DND-41 (cell line): ENCODE results near the gene CCDC69.

Source experiments
- EZH2 ChIP-seq: IDR thresholded peaks from 3 replicates; pipeline ENCODE4 v1.6.1; 2012; ENCODE audit warnings: borderline replicate concordance, low read depth, mild to moderate bottlenecking, moderate library complexity, low read length, inconsistent platforms; ENCODE audit not compliant: severe bottlenecking
- TF ChIP-seq, protein P1 (sequence below): IDR thresholded peaks from 2 replicates; pipeline ENCODE4 v1.5.1; 2012; ENCODE audit warnings: borderline replicate concordance, low read length, moderate library complexity, mild to moderate bottlenecking; ENCODE audit not compliant: poor library complexity, severe bottlenecking; ENCODE audit errors: extremely low read depth

DNA sequence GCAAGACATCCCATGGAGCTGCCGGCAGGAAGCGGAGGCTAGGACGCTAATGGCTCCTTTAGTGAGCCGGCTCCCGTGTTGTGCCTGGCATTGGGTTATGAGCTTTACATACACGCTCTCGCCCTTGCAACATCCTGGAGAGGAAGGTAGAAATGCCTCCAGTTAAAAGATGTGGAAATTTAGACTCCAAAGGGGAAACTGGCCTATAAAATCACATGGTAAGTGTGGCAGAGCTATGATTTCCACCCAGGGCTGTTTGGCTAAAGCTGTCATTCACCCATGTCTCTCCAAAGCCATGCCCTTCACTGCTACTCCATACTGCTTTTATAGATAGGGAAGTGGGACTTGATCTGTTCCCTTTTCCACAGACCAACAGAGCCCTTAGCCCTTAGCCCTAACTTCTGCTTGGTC lies 34.3 kb upstream of the CCDC69 start:
- TF ChIP-seq, protein P1, sequence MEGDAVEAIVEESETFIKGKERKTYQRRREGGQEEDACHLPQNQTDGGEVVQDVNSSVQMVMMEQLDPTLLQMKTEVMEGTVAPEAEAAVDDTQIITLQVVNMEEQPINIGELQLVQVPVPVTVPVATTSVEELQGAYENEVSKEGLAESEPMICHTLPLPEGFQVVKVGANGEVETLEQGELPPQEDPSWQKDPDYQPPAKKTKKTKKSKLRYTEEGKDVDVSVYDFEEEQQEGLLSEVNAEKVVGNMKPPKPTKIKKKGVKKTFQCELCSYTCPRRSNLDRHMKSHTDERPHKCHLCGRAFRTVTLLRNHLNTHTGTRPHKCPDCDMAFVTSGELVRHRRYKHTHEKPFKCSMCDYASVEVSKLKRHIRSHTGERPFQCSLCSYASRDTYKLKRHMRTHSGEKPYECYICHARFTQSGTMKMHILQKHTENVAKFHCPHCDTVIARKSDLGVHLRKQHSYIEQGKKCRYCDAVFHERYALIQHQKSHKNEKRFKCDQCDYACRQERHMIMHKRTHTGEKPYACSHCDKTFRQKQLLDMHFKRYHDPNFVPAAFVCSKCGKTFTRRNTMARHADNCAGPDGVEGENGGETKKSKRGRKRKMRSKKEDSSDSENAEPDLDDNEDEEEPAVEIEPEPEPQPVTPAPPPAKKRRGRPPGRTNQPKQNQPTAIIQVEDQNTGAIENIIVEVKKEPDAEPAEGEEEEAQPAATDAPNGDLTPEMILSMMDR, result no peak
- no peak for TF ChIP-seq EZH2
